ENCODE results near the gene KARS1.

DNA sequence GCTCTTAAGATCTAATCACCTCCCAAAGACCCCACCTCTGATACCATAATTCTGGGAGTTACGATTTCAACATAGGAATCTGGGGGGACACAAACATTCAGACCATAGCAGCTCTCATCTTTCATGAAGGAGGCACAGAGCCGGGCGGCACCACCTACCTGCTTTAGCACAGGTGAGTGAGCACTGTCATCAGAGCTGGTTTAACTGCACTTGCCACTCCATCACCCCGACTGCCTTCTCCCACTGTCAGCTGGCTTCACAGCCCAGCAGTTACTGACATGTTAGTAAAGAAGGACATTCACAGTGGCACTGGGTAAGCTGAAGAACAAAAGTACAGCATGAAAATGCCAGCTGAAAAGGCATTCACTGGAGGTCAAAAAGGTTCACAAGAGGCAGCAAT lies 58.7 kb downstream of the KARS1 start:
- TF ChIP-seq, protein P1, sequence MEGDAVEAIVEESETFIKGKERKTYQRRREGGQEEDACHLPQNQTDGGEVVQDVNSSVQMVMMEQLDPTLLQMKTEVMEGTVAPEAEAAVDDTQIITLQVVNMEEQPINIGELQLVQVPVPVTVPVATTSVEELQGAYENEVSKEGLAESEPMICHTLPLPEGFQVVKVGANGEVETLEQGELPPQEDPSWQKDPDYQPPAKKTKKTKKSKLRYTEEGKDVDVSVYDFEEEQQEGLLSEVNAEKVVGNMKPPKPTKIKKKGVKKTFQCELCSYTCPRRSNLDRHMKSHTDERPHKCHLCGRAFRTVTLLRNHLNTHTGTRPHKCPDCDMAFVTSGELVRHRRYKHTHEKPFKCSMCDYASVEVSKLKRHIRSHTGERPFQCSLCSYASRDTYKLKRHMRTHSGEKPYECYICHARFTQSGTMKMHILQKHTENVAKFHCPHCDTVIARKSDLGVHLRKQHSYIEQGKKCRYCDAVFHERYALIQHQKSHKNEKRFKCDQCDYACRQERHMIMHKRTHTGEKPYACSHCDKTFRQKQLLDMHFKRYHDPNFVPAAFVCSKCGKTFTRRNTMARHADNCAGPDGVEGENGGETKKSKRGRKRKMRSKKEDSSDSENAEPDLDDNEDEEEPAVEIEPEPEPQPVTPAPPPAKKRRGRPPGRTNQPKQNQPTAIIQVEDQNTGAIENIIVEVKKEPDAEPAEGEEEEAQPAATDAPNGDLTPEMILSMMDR (IDR thresholded peaks at IDR 0.05), result no peak
- no peak for TF ChIP-seq POLR2A (IDR thresholded peaks at IDR 0.05)
